ENCODE data around the gene SLC6A14. TPM values are rescaled to one million over a fixed set of nuclear protein-coding genes. Genes with fewer than 3 reads are reported as not detected.

The SLC6A14 gene
- total RNA-seq, 1 donor from 2014 or later, result not detected

DNA sequence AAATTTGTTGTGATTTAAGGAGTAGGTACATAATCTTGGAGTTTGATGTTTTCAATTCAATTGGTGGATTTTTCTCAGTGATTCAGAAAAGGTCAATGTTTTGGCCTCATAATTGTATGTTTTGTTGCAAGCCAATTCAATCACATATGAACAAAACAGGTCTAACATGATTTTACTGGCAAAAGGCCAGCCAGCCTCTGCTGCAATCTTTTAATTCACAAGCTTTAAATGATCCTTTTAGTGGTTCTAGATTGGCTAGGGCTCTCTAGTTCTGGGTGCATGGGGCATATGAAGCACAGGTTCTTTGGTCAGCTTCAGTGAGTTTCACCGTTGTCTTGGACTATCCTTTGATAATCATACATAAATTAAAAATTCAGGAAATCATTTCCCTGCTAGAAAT lies 19.2 kb upstream of the SLC6A14 start:
- no peaks in the 10 kb centered on the region for H3K9me3 Mint-ChIP-seq (ENCODE audit: unreplicated experiment)
- no peak overlapping the region for H3K4me3 Mint-ChIP-seq (ENCODE audit: unreplicated experiment)
- no peaks in the 10 kb centered on the region for H3K36me3 Mint-ChIP-seq (ENCODE audit: low read depth, unreplicated experiment)
- no peak overlapping the region for H3K27ac Mint-ChIP-seq (ENCODE audit: unreplicated experiment)
- no peak for DNase-seq (ENCODE audit: low spot score)
- no peaks in the 10 kb centered on the region for H3K4me1 Mint-ChIP-seq (ENCODE audit: unreplicated experiment)
- no peaks in the 10 kb centered on the region for H3K27me3 Mint-ChIP-seq (ENCODE audit: unreplicated experiment)
- TF ChIP-seq, protein P1, sequence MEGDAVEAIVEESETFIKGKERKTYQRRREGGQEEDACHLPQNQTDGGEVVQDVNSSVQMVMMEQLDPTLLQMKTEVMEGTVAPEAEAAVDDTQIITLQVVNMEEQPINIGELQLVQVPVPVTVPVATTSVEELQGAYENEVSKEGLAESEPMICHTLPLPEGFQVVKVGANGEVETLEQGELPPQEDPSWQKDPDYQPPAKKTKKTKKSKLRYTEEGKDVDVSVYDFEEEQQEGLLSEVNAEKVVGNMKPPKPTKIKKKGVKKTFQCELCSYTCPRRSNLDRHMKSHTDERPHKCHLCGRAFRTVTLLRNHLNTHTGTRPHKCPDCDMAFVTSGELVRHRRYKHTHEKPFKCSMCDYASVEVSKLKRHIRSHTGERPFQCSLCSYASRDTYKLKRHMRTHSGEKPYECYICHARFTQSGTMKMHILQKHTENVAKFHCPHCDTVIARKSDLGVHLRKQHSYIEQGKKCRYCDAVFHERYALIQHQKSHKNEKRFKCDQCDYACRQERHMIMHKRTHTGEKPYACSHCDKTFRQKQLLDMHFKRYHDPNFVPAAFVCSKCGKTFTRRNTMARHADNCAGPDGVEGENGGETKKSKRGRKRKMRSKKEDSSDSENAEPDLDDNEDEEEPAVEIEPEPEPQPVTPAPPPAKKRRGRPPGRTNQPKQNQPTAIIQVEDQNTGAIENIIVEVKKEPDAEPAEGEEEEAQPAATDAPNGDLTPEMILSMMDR (IDR thresholded peaks at IDR 0.05; ENCODE audit: unreplicated experiment), result no peak

DNA sequence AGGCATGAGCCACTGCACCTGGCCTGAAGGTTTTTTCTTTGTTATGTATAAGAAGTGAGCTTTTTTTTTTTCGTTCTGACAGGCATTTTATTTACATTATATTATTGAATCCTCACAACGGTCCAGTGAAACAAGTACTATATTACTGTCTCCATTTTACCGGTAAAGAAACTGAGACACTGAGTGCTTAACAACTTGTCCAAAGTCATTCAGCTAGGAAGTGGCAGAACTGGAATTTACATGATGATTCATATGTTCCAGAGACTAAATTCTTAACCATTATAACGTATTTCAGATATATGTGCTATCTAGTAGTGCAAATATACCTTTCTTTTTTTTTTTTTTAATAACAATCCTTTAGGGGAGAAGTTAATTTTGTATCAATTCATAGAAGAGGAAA lies 18.4 kb upstream of the SLC6A14 start:
- H3K4me3 Mint-ChIP-seq (ENCODE audit: unreplicated experiment), result no peak overlapping the region
- H3K4me1 Mint-ChIP-seq (ENCODE audit: unreplicated experiment), result no peaks in the 10 kb centered on the region
- H3K27me3 Mint-ChIP-seq (ENCODE audit: unreplicated experiment), result no peaks in the 10 kb centered on the region
- TF ChIP-seq, protein P1 (IDR thresholded peaks at IDR 0.05; ENCODE audit: unreplicated experiment), result no peak
- H3K27ac Mint-ChIP-seq (ENCODE audit: unreplicated experiment), result no peak overlapping the region
- H3K9me3 Mint-ChIP-seq (ENCODE audit: unreplicated experiment), result no peaks in the 10 kb centered on the region
- DNase-seq (ENCODE audit: low spot score), result no peak
- no peaks in the 10 kb centered on the region for H3K36me3 Mint-ChIP-seq (ENCODE audit: low read depth, unreplicated experiment)

DNA sequence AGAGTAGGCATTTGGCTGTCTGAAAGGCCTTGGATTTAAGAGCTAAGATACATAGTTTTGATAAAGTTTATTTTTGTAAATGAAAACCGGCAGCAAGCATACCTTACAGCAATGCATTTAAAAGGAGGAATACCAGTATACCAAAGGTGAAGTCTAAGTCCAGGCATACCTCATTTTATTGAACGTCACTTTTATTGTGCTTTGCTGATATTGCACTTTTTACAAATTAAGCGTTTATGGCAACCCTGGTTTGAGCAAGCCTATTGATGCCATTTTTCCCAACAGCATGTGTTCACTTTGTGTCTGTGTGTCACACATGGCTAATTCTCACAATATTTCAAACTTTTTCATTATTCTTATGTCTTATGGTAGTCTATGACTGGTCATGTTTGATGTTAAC lies 8.4 kb upstream of the SLC6A14 start:
- H3K27me3 Mint-ChIP-seq (ENCODE audit: unreplicated experiment), result no peaks in the 10 kb centered on the region
- TF ChIP-seq, protein P1 (IDR thresholded peaks at IDR 0.05; ENCODE audit: unreplicated experiment), result no peak
- H3K9me3 Mint-ChIP-seq (ENCODE audit: unreplicated experiment), result no peaks in the 10 kb centered on the region
- no peak overlapping the region for H3K27ac Mint-ChIP-seq (ENCODE audit: unreplicated experiment)
- no peak overlapping the region for H3K4me3 Mint-ChIP-seq (ENCODE audit: unreplicated experiment)
- H3K4me1 Mint-ChIP-seq (ENCODE audit: unreplicated experiment), result no peaks in the 10 kb centered on the region
- no peaks in the 10 kb centered on the region for H3K36me3 Mint-ChIP-seq (ENCODE audit: low read depth, unreplicated experiment)
- no peak for DNase-seq (ENCODE audit: low spot score)

DNA sequence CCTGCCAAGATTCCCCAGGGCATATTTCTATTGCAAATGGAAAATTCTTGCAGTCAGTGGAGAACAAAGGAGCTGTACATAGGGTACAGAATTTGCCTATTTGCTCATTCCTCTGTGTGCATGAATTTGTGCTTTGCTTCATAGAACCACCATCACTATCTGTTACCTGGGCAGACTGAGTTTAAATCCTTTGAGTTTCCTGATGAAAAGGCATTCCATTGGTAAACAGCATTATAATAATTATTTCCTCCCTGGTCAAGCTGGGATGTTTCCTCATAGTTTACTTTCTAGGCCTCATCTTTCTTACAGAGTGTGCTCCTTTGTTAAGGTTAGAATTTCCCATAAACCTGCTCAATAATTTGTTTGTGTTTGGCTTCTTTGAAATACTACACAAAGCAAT lies 809 bp upstream of the SLC6A14 start:
- no peak for DNase-seq (ENCODE audit: low spot score)
- H3K4me1 Mint-ChIP-seq (ENCODE audit: unreplicated experiment), result no peaks in the 10 kb centered on the region
- no peaks in the 10 kb centered on the region for H3K36me3 Mint-ChIP-seq (ENCODE audit: low read depth, unreplicated experiment)
- H3K9me3 Mint-ChIP-seq (ENCODE audit: unreplicated experiment), result no peaks in the 10 kb centered on the region
- H3K27ac Mint-ChIP-seq (ENCODE audit: unreplicated experiment), result no peak overlapping the region
- TF ChIP-seq, protein P1 (IDR thresholded peaks at IDR 0.05; ENCODE audit: unreplicated experiment), result no peak
- peaks cover 6% of the 10 kb centered on the region for H3K27me3 Mint-ChIP-seq (ENCODE audit: unreplicated experiment)
- no peak overlapping the region for H3K4me3 Mint-ChIP-seq (ENCODE audit: unreplicated experiment)

DNA sequence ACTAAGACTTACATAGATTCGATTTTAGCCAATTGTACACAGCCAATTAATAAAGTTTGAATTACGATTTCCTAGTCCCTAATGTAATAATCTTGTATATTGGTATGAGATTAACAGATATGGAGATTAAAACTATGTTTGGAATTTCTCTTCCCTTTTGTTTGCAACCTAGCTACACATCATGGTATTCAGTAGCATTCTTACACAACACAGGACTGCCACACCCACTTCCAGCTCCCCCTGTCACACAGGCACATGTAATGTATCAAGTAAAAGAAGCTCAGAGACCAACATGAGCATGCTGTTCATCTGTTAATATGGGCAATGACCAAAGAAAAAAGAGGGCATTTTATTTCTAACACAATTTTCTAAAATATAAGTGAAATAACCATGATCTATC lies 12.8 kb downstream of the SLC6A14 start:
- Mint-ChIP-seq H3K27ac (ENCODE audit: unreplicated experiment) (no peak overlapping the region), H3K36me3 (ENCODE audit: low read depth, unreplicated experiment) (no peaks in the 10 kb centered on the region), H3K4me3 (ENCODE audit: unreplicated experiment) (no peak overlapping the region), H3K9me3 (ENCODE audit: unreplicated experiment) (no peaks in the 10 kb centered on the region), H3K27me3 (ENCODE audit: unreplicated experiment) (no peaks in the 10 kb centered on the region), H3K4me1 (ENCODE audit: unreplicated experiment) (no peaks in the 10 kb centered on the region)
- no peak for DNase-seq (ENCODE audit: low spot score)
- TF ChIP-seq, protein P1 (IDR thresholded peaks at IDR 0.05; ENCODE audit: unreplicated experiment), result no peak

Measured in endothelial cell (in vitro differentiated cells).